ENCODE data around the gene PPA2. TPM values are rescaled to one million over a fixed set of nuclear protein-coding genes. Genes with fewer than 3 reads are reported as not detected.

The PPA2 gene
- total RNA-seq, 2 experiments from 2014 or later = 113 to 123 TPM

DNA sequence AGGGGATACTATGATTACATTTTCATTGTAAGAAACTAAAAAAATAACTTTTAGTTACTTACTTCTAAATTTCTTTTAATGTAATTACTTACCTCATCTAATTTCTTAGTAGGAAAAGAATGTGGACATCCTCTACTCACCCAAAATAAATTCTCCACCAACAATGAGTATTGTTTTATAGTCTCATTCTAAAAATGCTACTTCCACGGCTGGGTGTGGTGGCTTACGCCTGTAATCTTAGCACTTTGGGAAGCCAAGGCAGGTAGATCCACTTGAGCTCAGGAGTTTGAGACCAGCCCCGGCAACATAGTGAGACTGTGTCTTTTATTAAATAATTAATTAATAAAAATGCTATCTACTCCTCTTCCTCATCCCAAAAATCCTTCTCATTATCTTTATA, 99.8 kb downstream of the PPA2 start:
- POLR2A ChIA-PET = no interaction called here
- Mint-ChIP-seq H3K9me3 (no peaks in the 10 kb centered on the region), H3K4me1 (ENCODE audit: low read depth) (no peaks in the 10 kb centered on the region)

DNA sequence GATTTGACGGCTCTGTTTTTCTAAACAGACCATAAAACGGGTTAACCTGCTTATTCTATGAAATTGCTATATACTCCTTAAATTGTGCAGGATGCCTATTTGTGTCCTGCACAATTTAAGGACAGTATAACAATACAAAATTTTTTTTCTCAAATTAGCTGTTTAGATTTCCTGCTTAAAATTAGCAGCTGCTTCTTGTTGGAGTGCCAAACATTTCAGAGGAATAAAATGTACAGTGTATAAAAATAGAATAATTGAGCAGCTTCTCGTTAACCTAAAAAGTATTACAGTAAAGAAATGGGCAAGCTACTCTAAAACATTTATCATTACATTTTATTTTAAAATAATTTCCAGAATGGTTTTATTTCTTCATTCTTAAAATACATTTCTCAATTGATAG, 100.5 kb downstream of the PPA2 start:
- ChIA-PET POLR2A (no interaction called here), CTCF (no interaction called here)
- no peaks in the 10 kb centered on the region for H3K27me3 Mint-ChIP-seq
- H3K4me3 Mint-ChIP-seq = no peak overlapping the region
- H3K36me3 Mint-ChIP-seq = peaks cover 22% of the 10 kb centered on the region
- no peaks in the 10 kb centered on the region for H3K4me1 Mint-ChIP-seq (ENCODE audit: low read depth)
- H3K9me3 Mint-ChIP-seq = peaks cover under 1% of the 10 kb centered on the region
- DNase-seq = no peak
- intact Hi-C loops (cut with micrococcal nuclease) = no loop called here
- no peak overlapping the region for H3K27ac Mint-ChIP-seq

More for the DNA sequence above, 99.8 kb downstream of the PPA2 start:
- no peak for DNase-seq
- CTCF ChIA-PET = no interaction called here
- peaks cover 17% of the 10 kb centered on the region for H3K36me3 Mint-ChIP-seq
- intact Hi-C loops (cut with micrococcal nuclease) = no loop called here
- H3K4me3 Mint-ChIP-seq = no peak overlapping the region
- H3K27ac Mint-ChIP-seq = no peak overlapping the region
- no peaks in the 10 kb centered on the region for H3K27me3 Mint-ChIP-seq

DNA sequence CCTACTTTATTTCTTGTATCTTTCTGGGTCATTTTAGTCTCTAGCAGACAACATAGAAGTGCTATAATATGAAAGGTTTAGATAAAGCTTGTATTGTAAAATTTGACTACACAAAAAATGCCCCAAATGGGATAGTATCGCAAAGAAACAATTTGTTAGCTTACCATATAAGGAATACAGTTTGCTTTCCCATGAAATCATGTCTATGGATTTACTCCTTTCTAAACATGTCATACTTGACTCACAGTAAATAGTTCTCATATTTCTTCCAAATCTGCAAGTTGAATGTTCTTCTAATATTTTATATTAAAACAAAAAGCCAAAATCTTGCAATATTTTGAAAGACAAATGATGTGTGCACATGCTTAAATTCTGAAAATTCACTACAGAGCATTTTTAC, 103.9 kb downstream of the PPA2 start:
- DNase-seq = no peak
- no peaks in the 10 kb centered on the region for H3K27me3 Mint-ChIP-seq
- no peak overlapping the region for H3K27ac Mint-ChIP-seq
- CTCF ChIA-PET = no interaction called here
- H3K9me3 Mint-ChIP-seq = peaks cover 23% of the 10 kb centered on the region
- intact Hi-C loops (cut with micrococcal nuclease) = no loop called here
- H3K4me1 Mint-ChIP-seq (ENCODE audit: low read depth) = no peaks in the 10 kb centered on the region
- POLR2A ChIA-PET = no interaction called here
- peaks cover 46% of the 10 kb centered on the region for H3K36me3 Mint-ChIP-seq
- H3K4me3 Mint-ChIP-seq = no peak overlapping the region

DNA sequence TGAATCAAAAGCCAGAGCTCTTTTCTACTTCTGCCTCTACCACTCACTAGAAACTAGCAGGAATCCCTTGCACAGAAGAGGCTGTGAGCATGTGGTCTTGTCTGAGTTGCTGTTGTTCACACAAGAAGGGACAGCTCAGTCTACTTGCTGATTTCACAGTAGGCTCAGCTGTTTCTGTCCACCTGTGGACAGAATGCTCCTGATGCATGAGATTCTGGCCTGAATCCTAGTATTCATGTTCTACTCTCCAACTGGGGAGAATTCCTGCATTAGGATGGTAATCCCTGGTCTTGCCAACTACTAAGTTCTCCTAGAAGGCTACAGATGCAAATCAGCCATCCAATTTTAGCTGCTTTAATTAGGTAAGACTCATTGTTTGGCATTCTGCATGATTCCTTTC, 112.8 kb downstream of the PPA2 start:
- H3K9me3 Mint-ChIP-seq = peaks cover 16% of the 10 kb centered on the region
- H3K4me3 Mint-ChIP-seq = no peak overlapping the region
- ChIA-PET CTCF (no interaction called here), POLR2A (no interaction called here)
- no peaks in the 10 kb centered on the region for H3K4me1 Mint-ChIP-seq (ENCODE audit: low read depth)
- no peaks in the 10 kb centered on the region for H3K27me3 Mint-ChIP-seq
- peaks cover 27% of the 10 kb centered on the region for H3K36me3 Mint-ChIP-seq
- no peak for DNase-seq
- intact Hi-C loops (cut with micrococcal nuclease) = no loop called here
- H3K27ac Mint-ChIP-seq = no peak overlapping the region

DNA sequence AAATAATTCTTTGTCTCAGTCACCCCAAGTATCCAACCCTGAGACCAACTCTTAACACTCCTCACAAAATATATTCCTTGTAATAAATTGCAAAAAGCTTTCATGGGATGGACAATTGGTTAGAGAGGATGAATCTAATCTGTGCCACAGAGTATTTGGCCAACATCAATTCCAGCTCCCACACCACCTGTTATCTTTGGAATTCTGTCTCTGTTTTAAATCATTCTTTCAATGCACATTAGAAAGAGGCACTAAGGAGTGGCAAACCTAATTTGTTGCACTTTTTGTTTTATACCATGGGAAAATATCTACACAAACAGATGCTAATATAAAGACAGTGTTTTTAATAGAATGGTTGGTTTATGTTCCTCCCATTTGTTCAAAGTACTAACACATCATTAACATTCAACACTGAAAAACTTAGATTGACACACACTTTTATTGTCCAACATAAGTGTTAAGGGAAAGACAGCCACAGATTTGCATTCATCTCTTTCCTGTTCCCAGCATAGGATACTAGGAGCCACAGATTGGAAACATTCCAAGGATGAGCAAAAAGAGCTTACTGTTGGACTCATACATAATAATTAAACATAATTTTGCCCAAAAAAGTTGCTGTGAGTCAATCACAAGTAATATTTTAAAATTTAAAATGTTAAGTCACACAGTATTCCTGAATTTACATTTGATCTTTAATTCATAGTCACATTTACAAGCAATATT, 116.4 kb downstream of the PPA2 start:
- ChIA-PET POLR2A (no interaction called here), CTCF (no interaction called here)
- H3K4me1 Mint-ChIP-seq (ENCODE audit: low read depth) = peaks cover 16% of the 10 kb centered on the region
- H3K4me3 Mint-ChIP-seq = no peak overlapping the region
- no peak overlapping the region for H3K27ac Mint-ChIP-seq
- peaks cover 13% of the 10 kb centered on the region for H3K36me3 Mint-ChIP-seq
- H3K9me3 Mint-ChIP-seq = no peaks in the 10 kb centered on the region
- no peak for DNase-seq
- intact Hi-C loops (cut with micrococcal nuclease) = no loop called here
- no peaks in the 10 kb centered on the region for H3K27me3 Mint-ChIP-seq

DNA sequence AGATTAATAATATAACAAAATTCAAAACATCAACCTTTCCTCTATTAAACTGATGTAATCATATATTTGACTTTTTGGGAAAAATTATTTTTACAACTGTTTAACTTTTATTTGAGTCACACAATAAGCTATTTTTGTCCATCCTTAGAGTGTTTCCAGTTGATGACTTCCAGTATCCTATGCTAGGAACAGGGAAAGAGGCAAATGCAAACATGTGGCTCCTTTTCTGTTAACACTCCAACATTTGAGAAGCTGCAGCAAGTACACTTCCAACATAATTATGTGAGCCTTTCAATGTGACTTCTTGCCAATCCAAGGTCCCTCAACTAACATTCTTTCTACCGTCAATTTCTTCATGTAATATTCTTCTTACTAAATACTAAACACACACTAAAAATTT, 117.7 kb downstream of the PPA2 start:
- intact Hi-C loops (cut with micrococcal nuclease) = no loop called here
- Mint-ChIP-seq H3K27me3 (no peaks in the 10 kb centered on the region), H3K27ac (no peak overlapping the region), H3K36me3 (peaks cover 13% of the 10 kb centered on the region), H3K9me3 (no peaks in the 10 kb centered on the region), H3K4me3 (no peak overlapping the region), H3K4me1 (ENCODE audit: low read depth) (peaks cover 19% of the 10 kb centered on the region)
- no peak for DNase-seq
- ChIA-PET POLR2A (no interaction called here), CTCF (no interaction called here)

DNA sequence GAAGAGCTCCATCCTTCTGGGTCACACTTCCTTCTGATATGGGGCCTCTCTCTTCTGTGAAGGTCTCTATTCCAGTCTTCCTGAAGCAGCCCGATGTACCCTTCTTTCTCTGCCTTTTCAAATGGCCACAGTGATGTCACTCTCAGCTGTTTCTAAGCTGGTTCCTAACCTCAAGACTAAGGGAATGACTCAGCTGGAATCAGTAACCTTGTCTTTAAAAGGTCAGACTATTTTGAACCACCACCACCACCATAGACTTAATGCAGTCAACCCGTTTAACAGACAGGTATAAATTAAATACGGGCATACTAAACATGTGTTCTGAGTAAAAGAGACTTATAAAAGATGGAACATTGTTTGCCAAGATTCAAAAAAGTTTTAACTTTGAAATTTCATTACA, 121.0 kb downstream of the PPA2 start:
- Mint-ChIP-seq H3K27me3 (no peaks in the 10 kb centered on the region), H3K36me3 (peaks cover 3% of the 10 kb centered on the region), H3K9me3 (no peaks in the 10 kb centered on the region), H3K4me1 (ENCODE audit: low read depth) (peaks cover 19% of the 10 kb centered on the region), H3K27ac (no peak overlapping the region), H3K4me3 (no peak overlapping the region)
- no peak for DNase-seq
- ChIA-PET POLR2A (no interaction called here), CTCF (no interaction called here)
- intact Hi-C loops (cut with micrococcal nuclease) = loop anchor here (1.0 kb wide), 1 partner anchor 47 kb away; no protein-coding TSS in a partner anchor

DNA sequence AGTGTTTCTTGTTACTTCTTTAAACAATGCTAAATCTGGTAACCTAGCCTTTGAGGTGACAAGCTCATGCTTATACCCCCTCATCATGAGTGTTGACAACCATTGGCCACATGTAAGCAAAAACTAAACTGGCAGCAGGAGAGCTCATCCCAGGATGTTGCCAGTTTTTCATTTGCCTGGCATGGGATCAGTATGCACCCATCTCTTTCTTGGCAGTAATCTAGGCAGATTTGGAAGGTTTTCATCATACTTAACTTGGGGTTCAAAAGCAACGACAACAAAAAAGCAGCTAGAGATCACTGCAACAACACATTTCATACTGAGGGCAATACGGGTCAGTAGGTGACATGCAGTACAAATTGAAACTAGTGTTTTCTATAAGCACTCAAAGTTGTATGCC, 122.0 kb downstream of the PPA2 start:
- Mint-ChIP-seq H3K9me3 (no peaks in the 10 kb centered on the region), H3K4me3 (no peak overlapping the region), H3K27ac (no peak overlapping the region), H3K36me3 (peaks cover 3% of the 10 kb centered on the region), H3K27me3 (no peaks in the 10 kb centered on the region), H3K4me1 (ENCODE audit: low read depth) (peaks cover 19% of the 10 kb centered on the region)
- DNase-seq = no peak
- ChIA-PET POLR2A (interaction anchor here (0.6 kb wide), 1 partner anchor 124 kb away, joined by 3 read pairs; no protein-coding TSS in a partner anchor), CTCF (no interaction called here)
- intact Hi-C loops (cut with micrococcal nuclease) = no loop called here

DNA sequence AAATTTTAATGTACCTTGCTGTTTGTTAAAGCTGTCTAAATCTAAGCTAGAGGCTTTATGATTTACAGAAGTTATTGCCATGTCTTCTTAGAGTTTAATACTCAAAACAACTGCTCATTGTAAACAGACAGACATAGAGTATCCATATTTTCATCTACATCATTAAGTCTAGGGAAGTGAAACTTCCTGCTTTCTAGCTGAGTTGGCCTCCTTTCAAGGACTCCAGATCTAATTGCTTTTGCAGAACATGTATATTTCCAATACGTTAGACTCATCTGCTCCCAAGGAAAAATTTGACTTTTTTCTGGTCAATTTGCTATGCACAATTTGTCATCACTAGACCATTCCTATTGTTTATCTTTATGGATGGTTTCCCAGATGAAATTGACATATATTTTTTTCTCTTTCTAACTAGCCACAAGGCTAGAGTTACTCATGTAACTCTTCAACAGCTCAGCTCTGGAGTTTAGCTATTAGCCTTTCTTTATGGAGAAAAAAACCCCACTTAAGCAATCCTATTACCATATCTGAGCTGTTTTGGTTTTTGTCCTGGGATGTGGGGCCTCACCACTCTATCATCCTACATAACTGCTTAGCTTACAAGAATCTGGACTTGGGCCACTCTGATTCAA, 122.9 kb downstream of the PPA2 start:
- Mint-ChIP-seq H3K4me3 (no peak overlapping the region), H3K27me3 (no peaks in the 10 kb centered on the region)

DNA sequence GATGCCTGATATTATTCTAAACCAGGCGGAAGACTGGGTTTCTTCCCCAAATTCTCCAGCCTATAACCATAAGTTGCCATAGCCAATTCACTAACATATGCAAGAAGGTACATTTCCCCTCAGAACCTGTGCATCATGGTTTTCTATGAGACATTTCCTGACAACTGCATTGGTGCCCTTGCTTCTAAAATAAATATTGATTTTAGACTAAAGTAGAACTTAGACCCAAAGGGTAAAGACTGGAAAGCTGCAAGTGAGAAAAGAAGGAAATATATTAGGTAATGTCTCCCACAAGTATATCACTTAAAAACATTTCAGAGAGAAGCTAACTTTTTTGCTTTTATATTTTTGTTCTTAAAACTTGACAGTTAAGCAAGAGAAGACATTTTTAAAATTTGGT, 125.1 kb downstream of the PPA2 start:
- POLR2A ChIA-PET = no interaction called here

More for the DNA sequence above, 122.9 kb downstream of the PPA2 start:
- H3K36me3 Mint-ChIP-seq = peaks cover 3% of the 10 kb centered on the region
- no peak overlapping the region for H3K27ac Mint-ChIP-seq
- no peak for DNase-seq
- ChIA-PET POLR2A (interaction anchor here (0.6 kb wide), 1 partner anchor 125 kb away, joined by 3 read pairs; no protein-coding TSS in a partner anchor), CTCF (interaction anchor here (1.3 kb wide), 1 partner anchor 122 kb away, joined by 5 read pairs; the partner anchor contains the start of gene PPA2)
- intact Hi-C loops (cut with micrococcal nuclease) = no loop called here
- peaks cover 19% of the 10 kb centered on the region for H3K4me1 Mint-ChIP-seq (ENCODE audit: low read depth)
- no peaks in the 10 kb centered on the region for H3K9me3 Mint-ChIP-seq

DNA sequence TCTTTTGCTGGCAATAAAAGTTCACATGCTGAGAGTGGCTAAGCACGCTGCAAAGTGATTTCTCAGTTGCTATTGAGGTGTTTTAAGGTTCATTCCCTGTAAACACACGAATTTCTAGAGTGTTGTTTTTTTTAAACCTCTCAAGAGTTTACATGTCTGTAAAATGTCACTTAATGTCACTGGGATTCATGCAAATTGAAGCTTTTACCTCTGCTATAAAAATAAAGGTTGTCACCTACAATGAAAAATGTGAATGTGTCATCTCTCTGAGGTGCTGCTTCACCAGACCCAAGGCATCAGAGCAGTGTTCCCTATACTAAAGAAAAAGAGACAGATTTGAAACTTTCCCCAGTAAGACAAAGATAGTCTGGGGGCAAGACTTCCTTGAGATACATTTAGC, 127.0 kb downstream of the PPA2 start:
- no peak overlapping the region for H3K4me3 Mint-ChIP-seq
- H3K4me1 Mint-ChIP-seq (ENCODE audit: low read depth) = no peaks in the 10 kb centered on the region
- H3K36me3 Mint-ChIP-seq = no peaks in the 10 kb centered on the region
- no peak for DNase-seq
- intact Hi-C loops (cut with micrococcal nuclease) = no loop called here
- ChIA-PET POLR2A (no interaction called here), CTCF (no interaction called here)
- H3K27me3 Mint-ChIP-seq = no peaks in the 10 kb centered on the region
- H3K27ac Mint-ChIP-seq = no peak overlapping the region
- no peaks in the 10 kb centered on the region for H3K9me3 Mint-ChIP-seq

More for the DNA sequence above, 125.1 kb downstream of the PPA2 start:
- Mint-ChIP-seq H3K36me3 (no peaks in the 10 kb centered on the region), H3K9me3 (no peaks in the 10 kb centered on the region), H3K27me3 (no peaks in the 10 kb centered on the region), H3K27ac (no peak overlapping the region), H3K4me1 (ENCODE audit: low read depth) (peaks cover 14% of the 10 kb centered on the region), H3K4me3 (no peak overlapping the region)
- intact Hi-C loops (cut with micrococcal nuclease) = no loop called here
- no peak for DNase-seq
- CTCF ChIA-PET = no interaction called here

DNA sequence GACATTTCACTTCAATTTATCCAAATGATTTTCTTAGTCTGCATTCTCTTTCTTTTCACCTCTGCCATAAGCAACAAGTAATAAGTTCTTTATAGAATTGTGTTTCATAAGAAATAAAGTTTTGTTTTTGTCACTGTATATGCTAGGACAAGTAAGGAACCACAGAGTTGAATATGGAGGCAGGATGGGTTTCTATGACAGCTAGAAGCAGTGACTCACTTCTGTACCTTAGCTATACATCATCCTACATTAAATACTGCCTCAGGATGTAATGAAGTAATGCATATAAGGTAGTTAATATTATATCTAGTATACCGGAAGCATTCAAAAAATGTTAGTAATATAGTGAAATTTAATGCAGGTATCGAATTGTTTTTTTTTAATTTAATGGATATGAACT, 128.0 kb downstream of the PPA2 start:
- no peak for DNase-seq
- POLR2A ChIA-PET = no interaction called here
- no peak overlapping the region for H3K27ac Mint-ChIP-seq
- H3K4me3 Mint-ChIP-seq = no peak overlapping the region
- intact Hi-C loops (cut with micrococcal nuclease) = no loop called here
- no peaks in the 10 kb centered on the region for H3K9me3 Mint-ChIP-seq
- H3K4me1 Mint-ChIP-seq (ENCODE audit: low read depth) = no peaks in the 10 kb centered on the region
- CTCF ChIA-PET = no interaction called here
- H3K36me3 Mint-ChIP-seq = no peaks in the 10 kb centered on the region
- H3K27me3 Mint-ChIP-seq = no peaks in the 10 kb centered on the region

DNA sequence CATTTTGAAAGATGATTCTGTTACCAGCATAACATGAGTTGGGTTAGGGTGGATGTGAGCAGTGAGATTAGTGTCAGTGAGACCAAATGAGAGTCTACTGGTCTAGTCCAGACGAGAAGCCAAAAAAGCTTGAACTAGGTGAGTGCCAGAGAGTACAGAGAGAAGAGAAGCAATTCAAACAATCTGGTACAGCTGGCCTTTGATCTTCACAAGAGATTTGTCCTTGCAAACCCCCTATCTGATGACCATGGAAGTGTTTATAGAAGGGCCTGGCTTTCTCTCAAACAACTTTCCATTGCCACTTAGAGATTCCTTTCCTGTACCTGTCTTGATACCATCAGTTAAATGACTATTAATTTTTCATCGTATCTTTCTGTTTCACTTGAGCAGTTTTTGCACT, 128.5 kb downstream of the PPA2 start:
- Mint-ChIP-seq H3K36me3 (no peaks in the 10 kb centered on the region), H3K27me3 (no peaks in the 10 kb centered on the region), H3K4me1 (ENCODE audit: low read depth) (no peaks in the 10 kb centered on the region), H3K9me3 (no peaks in the 10 kb centered on the region), H3K27ac (no peak overlapping the region), H3K4me3 (no peak overlapping the region)
- DNase-seq = no peak
- intact Hi-C loops (cut with micrococcal nuclease) = no loop called here
- CTCF ChIA-PET = no interaction called here
- POLR2A ChIA-PET = no interaction called here
